Measurements from ENCODE around the gene ACVR1B.
"Not testable (repeated sequence)": the region's sequence is repeated elsewhere in the genome, so short reads cannot be mapped to it uniquely, and the experiment has no call there.

Gene ACVR1B

GRCh38 chr12:51972422-51972812, 20.9 kb downstream of the ACVR1B start:
- DNase-seq: no peak

- DNase-seq: no peak
Measured at GRCh38 chr12:51972849-51973273, 21.4 kb downstream of the ACVR1B start.

GRCh38 chr12:51973560-51973959, 22.1 kb downstream of the ACVR1B start:
- no peak for DNase-seq

GRCh38 chr12:51974646-51975045, 23.1 kb downstream of the ACVR1B start:
- no peak for DNase-seq

- DNase-seq: no peak
Measured at GRCh38 chr12:51975196-51975595, 23.7 kb downstream of the ACVR1B start.

GRCh38 chr12:51976376-51977160, 25.1 kb downstream of the ACVR1B start:
- DNase-seq: no peak

- no peak for DNase-seq
Measured at GRCh38 chr12:51977320-51977753, 25.8 kb downstream of the ACVR1B start.

GRCh38 chr12:51979306-51979705, 27.8 kb downstream of the ACVR1B start:
- DNase-seq: not testable (repeated sequence)

GRCh38 chr12:51980051-51980808, 28.7 kb downstream of the ACVR1B start:
- peak; percentile 74 for DNase-seq

- DNase-seq: no peak
Measured at GRCh38 chr12:51980809-51981127, 29.3 kb downstream of the ACVR1B start.

- DNase-seq: no peak
Measured at GRCh38 chr12:51984657-51985056, 33.2 kb downstream of the ACVR1B start.

- no peak for DNase-seq
Measured at GRCh38 chr12:51985154-51985835, 33.8 kb downstream of the ACVR1B start.

GRCh38 chr12:51986834-51987233, 35.3 kb downstream of the ACVR1B start:
- no peak for DNase-seq

GRCh38 chr12:51992246-51992645, 40.7 kb downstream of the ACVR1B start:
- DNase-seq: no peak

- no peak for DNase-seq
Measured at GRCh38 chr12:51994539-51994820, 43.0 kb downstream of the ACVR1B start.

GRCh38 chr12:51994959-51995358, 43.5 kb downstream of the ACVR1B start:
- no peak for DNase-seq

- DNase-seq: no peak
Measured at GRCh38 chr12:51997136-51997535, 45.6 kb downstream of the ACVR1B start.

GRCh38 chr12:52003016-52003550, 51.6 kb downstream of the ACVR1B start:
- DNase-seq: no peak

- DNase-seq: no peak
Measured at GRCh38 chr12:52003591-52003990, 52.1 kb downstream of the ACVR1B start.

GRCh38 chr12:52004042-52004648, 52.6 kb downstream of the ACVR1B start:
- peak; percentile 84 for DNase-seq

GRCh38 chr12:52005218-52005902, 53.9 kb downstream of the ACVR1B start:
- DNase-seq: no peak

- DNase-seq: no peak
Measured at GRCh38 chr12:52005903-52006703, 54.6 kb downstream of the ACVR1B start.
